PC-3 (cell line): ENCODE data around the gene FICD.

Source experiments
- EZH2 ChIP-seq: fragments of 300-600 bp; sonication (generic); IDR thresholded peaks from one replicate; pipeline ENCODE4 v1.6.1; 2017; ENCODE audit warnings: antibody characterized with exemption, mild to moderate bottlenecking, low read length; ENCODE audit not compliant: unreplicated experiment
- EZH2phosphoT487 ChIP-seq: fragments of 300-600 bp; sonication (generic); IDR thresholded peaks from 2 replicates; pipeline ENCODE4 v1.6.1; 2018; ENCODE audit warnings: mild to moderate bottlenecking, antibody characterized with exemption, low read length, borderline replicate concordance
- TF ChIP-seq, protein P1 (sequence below): fragments of 300-600 bp; sonication (generic); conservative IDR thresholded peaks from 2 replicates; pipeline ENCODE4 v1.5.1; 2017; ENCODE audit warnings: antibody characterized with exemption, low read depth, mild to moderate bottlenecking, low read length

DNA sequence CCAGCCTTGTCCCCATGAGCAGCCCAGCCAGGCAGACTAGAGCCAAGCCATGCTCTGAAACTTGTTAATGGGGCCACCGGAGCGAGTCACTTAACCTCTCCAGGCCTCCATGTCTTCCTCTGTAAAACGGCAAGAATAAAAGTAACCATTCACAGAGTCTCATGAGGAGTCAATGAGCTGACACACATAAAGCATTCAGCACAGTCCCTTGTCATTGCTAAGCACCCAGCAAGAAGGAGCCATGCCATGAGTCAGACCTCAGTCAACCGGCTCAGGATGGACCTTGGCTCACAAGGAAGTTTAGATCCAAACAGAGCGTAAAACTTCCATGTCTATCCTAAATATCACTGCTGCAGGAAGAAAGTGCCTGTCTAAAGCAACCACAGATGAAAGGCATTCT lies 10.6 kb downstream of the FICD start:
- TF ChIP-seq, protein P1, sequence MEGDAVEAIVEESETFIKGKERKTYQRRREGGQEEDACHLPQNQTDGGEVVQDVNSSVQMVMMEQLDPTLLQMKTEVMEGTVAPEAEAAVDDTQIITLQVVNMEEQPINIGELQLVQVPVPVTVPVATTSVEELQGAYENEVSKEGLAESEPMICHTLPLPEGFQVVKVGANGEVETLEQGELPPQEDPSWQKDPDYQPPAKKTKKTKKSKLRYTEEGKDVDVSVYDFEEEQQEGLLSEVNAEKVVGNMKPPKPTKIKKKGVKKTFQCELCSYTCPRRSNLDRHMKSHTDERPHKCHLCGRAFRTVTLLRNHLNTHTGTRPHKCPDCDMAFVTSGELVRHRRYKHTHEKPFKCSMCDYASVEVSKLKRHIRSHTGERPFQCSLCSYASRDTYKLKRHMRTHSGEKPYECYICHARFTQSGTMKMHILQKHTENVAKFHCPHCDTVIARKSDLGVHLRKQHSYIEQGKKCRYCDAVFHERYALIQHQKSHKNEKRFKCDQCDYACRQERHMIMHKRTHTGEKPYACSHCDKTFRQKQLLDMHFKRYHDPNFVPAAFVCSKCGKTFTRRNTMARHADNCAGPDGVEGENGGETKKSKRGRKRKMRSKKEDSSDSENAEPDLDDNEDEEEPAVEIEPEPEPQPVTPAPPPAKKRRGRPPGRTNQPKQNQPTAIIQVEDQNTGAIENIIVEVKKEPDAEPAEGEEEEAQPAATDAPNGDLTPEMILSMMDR, result no peak
- TF ChIP-seq EZH2 (no peak), EZH2phosphoT487 (no peak)
